Smooth muscle cell (in vitro differentiated cells): ENCODE data around the gene COG7. TPM values are rescaled to one million over a fixed set of nuclear protein-coding genes. Genes with fewer than 3 reads are reported as not detected.

Experiments used
- DNase-seq: peaks from one replicate; lab custom pipeline; 2025; ENCODE audit not compliant: unreplicated experiment; lab: John Stamatoyannopoulos, UW
- H2AFZ ChIP-seq: fragments of 200-600 bp; sonication (generic); 2 replicates; pipeline ENCODE4 v1.6.0; 2016; ENCODE audit warnings: antibody characterized with exemption, low read depth, mild to moderate bottlenecking
- H3F3A ChIP-seq: fragments of 200-600 bp; sonication (generic); 2 replicates; pipeline ENCODE4 v1.6.0; 2017; ENCODE audit warnings: antibody characterized with exemption, low read depth
- H3K27ac ChIP-seq: fragments of 200-600 bp; sonication (generic); 2 replicates; pipeline ENCODE4 v1.5.1; 2016; ENCODE audit warnings: low read depth, mild to moderate bottlenecking
- H3K27me3 ChIP-seq: fragments of 200-600 bp; sonication (generic); 2 replicates; pipeline ENCODE4 v1.6.1; 2016; ENCODE audit warnings: low read depth, mild to moderate bottlenecking
- H3K36me3 ChIP-seq: fragments of 200-600 bp; sonication (generic); 2 replicates; pipeline ENCODE4 v1.5.1; 2016; ENCODE audit warnings: low read depth
- H3K4me1 ChIP-seq: fragments of 200-600 bp; sonication (generic); 2 replicates; pipeline ENCODE4 v1.5.1; 2016; ENCODE audit warnings: low read depth
- H3K4me2 ChIP-seq: fragments of 200-600 bp; sonication (generic); 2 replicates; pipeline ENCODE4 v1.6.0; 2016; ENCODE audit warnings: mild to moderate bottlenecking
- H3K4me3 ChIP-seq: fragments of 200-600 bp; sonication (generic); 2 replicates; pipeline ENCODE4 v1.5.1; 2016; ENCODE audit warnings: mild to moderate bottlenecking
- H3K79me2 ChIP-seq: fragments of 200-600 bp; sonication (generic); 2 replicates; pipeline ENCODE4 v1.6.0; 2016; ENCODE audit warnings: low read depth, mild to moderate bottlenecking
- H3K9ac ChIP-seq: fragments of 200-600 bp; sonication (generic); 2 replicates; pipeline ENCODE4 v1.6.0; 2016; ENCODE audit warnings: low read depth
- H3K9me3 ChIP-seq: fragments of 200-600 bp; sonication (generic); replicated peaks from 2 replicates; pipeline ENCODE4 v1.5.1; 2016; ENCODE audit warnings: low read depth
- H4K20me1 ChIP-seq: fragments of 200-600 bp; sonication (generic); 2 replicates; pipeline ENCODE4 v1.6.0; 2016; ENCODE audit warnings: low read depth
- WGBS: methylation state at CpG from one replicate; pipeline ENCODE4 v1.1.7; 2016; ENCODE audit warnings: low lambda C conversion rate; 5-methylcytosine and 5-hydroxymethylcytosine counted together
- polyA plus RNA-seq: library from polyadenylated mRNA; unstranded; fragments of >200 nt; fragmentation: Nextera tagmentation; extraction: Ambion mirVana; gene quantifications from 2 replicates; pipeline ENCODE4 v1.2.1, GENCODE V29; 2016
- total RNA-seq: library from RNA; depleted of rRNA; stranded (reverse); fragments of >200 nt; gene quantifications from 2 replicates; pipeline ENCODE4 v1.2.3, GENCODE V29; 2014
- TF ChIP-seq, protein P1 (sequence below): fragments of 200-600 bp; sonication (generic); IDR thresholded peaks from 2 replicates; pipeline ENCODE4 v1.5.1; 2017; ENCODE audit warnings: borderline replicate concordance, mild to moderate bottlenecking, antibody characterized with exemption; ENCODE audit not compliant: insufficient read depth, poor library complexity, severe bottlenecking

The COG7 gene
- total and polyA plus RNA-seq, 2 experiments from 2014 or later = 17.2 to 17.6 TPM

- DNase-seq = no peak
- TF ChIP-seq, protein P1, sequence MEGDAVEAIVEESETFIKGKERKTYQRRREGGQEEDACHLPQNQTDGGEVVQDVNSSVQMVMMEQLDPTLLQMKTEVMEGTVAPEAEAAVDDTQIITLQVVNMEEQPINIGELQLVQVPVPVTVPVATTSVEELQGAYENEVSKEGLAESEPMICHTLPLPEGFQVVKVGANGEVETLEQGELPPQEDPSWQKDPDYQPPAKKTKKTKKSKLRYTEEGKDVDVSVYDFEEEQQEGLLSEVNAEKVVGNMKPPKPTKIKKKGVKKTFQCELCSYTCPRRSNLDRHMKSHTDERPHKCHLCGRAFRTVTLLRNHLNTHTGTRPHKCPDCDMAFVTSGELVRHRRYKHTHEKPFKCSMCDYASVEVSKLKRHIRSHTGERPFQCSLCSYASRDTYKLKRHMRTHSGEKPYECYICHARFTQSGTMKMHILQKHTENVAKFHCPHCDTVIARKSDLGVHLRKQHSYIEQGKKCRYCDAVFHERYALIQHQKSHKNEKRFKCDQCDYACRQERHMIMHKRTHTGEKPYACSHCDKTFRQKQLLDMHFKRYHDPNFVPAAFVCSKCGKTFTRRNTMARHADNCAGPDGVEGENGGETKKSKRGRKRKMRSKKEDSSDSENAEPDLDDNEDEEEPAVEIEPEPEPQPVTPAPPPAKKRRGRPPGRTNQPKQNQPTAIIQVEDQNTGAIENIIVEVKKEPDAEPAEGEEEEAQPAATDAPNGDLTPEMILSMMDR = no peak
Observed at GRCh38 chr16:23432176-23433128, 20.5 kb downstream of the COG7 start.

GRCh38 chr16:23428351-23428750 lies 24.6 kb downstream of the COG7 start:
- Histone ChIP-seq H3K36me3 (peaks cover 10% of the 10 kb centered on the region), H3K9me3 (no peaks in the 10 kb centered on the region), H3K9ac (no peak overlapping the region), H3K27me3 (no peaks in the 10 kb centered on the region), H3K79me2 (no peaks in the 10 kb centered on the region), H3F3A (no peaks in the 10 kb centered on the region), H2AFZ (no peak overlapping the region), H3K4me2 (no peak overlapping the region), H3K4me1 (no peaks in the 10 kb centered on the region), H4K20me1 (peaks cover 2% of the 10 kb centered on the region), H3K27ac (no peak overlapping the region), H3K4me3 (no peak overlapping the region)
- WGBS = 95% methylated on average over 2 of the region's 2 CpGs
- TF ChIP-seq, protein P1 = no peak
- DNase-seq = no peak

More at GRCh38 chr16:23432176-23433128, 20.5 kb downstream of the COG7 start:
- H3F3A ChIP-seq = no peaks in the 10 kb centered on the region
- no peak overlapping the region for H3K27ac ChIP-seq
- no peak overlapping the region for H3K4me3 ChIP-seq
- 94% methylated on average over 10 of the region's 10 CpGs for WGBS
- H3K9me3 ChIP-seq = no peaks in the 10 kb centered on the region
- no peak overlapping the region for H3K9ac ChIP-seq
- no peak overlapping the region for H3K4me2 ChIP-seq
- no peaks in the 10 kb centered on the region for H3K4me1 ChIP-seq
- no peaks in the 10 kb centered on the region for H3K79me2 ChIP-seq
- peaks cover 10% of the 10 kb centered on the region for H3K36me3 ChIP-seq
- H2AFZ ChIP-seq = no peak overlapping the region
- peaks cover 31% of the 10 kb centered on the region for H4K20me1 ChIP-seq
- H3K27me3 ChIP-seq = no peaks in the 10 kb centered on the region

DNA sequence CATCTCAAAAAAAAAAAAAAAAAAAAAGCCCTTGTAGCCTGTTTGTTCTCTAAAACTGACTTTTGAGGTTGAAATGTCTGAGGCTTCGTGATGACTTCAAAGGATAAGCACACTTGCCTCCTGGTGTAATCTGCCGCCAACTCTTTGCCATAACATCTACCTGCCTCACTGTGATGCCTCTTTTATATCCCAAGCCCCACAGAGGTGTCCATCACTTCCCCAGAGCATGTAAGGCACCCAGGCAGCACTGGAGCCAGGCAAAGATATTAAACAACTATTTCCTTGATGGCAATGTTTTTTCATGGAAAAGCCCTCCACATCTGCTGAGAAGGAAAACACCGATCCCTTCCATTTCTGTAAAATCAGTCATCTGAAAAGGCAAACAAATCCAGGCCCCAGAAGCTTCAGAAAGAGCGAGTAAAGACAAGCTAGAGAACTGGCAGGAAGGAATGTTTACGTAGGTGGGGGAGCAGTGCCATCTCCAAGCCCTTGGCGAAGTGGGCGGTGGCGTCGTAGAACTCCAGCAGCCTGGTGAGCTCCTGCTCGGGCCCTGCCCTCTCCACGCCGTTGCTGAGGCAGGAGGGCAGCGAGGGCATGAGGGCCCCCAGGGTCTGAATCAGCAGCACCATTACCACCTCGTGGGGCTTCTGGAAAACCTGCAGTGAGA lies 28.6 kb downstream of the COG7 start:
- no peaks in the 10 kb centered on the region for H3K36me3 ChIP-seq
- H3K4me3 ChIP-seq = no peak overlapping the region
- no peak overlapping the region for H3K9ac ChIP-seq
- no peak overlapping the region for H2AFZ ChIP-seq
- H3F3A ChIP-seq = no peaks in the 10 kb centered on the region
- H3K27ac ChIP-seq = no peak overlapping the region
- DNase-seq = no peak
- TF ChIP-seq, protein P1 = no peak
- 89% methylated on average over 14 of the region's 14 CpGs for WGBS
- H3K4me1 ChIP-seq = no peaks in the 10 kb centered on the region
- H4K20me1 ChIP-seq = peaks cover 3% of the 10 kb centered on the region
- H3K27me3 ChIP-seq = no peaks in the 10 kb centered on the region
- H3K79me2 ChIP-seq = no peaks in the 10 kb centered on the region
- H3K4me2 ChIP-seq = no peak overlapping the region
- no peaks in the 10 kb centered on the region for H3K9me3 ChIP-seq
